GM12892 (cell line): Measurements from ENCODE around the gene SLC17A2.

Source experiments
- DNase-seq: peaks from one replicate; pipeline ENCODE4 v3.0.0; 2011; ENCODE audit not compliant: insufficient read length
- FAIRE-seq: peaks from 2 replicates; lab custom pipeline; 2011; peaks lifted over from hg19 to GRCh38; lab: Jason Lieb, UNC
- POLR2A ChIP-seq: IDR thresholded peaks from 2 replicates; pipeline ENCODE4 v1.6.1; 2011; ENCODE audit warnings: low read depth, low read length, control low read depth
- POLR2AphosphoS5 ChIP-seq: IDR thresholded peaks from 2 replicates; pipeline ENCODE4 v1.6.1; 2011; ENCODE audit warnings: low read depth, low read length, control low read depth
- TAF1 ChIP-seq: IDR thresholded peaks from 2 replicates; pipeline ENCODE4 v1.6.1; 2011; ENCODE audit warnings: low read depth, mild to moderate bottlenecking, control low read depth, low read length, borderline replicate concordance

Gene SLC17A2

GRCh38 chr6:25872814-25873213 lies 57.7 kb downstream of the SLC17A2 start:
- DNase-seq (no peak), FAIRE-seq (no peak)
- TF ChIP-seq TAF1: no peak
- no peak for TF ChIP-seq POLR2A
- TF ChIP-seq POLR2AphosphoS5: no peak

GRCh38 chr6:25869840-25870239 lies 60.7 kb downstream of the SLC17A2 start:
- TF ChIP-seq POLR2A (no peak), TAF1 (no peak), POLR2AphosphoS5 (no peak)
- no peak for FAIRE-seq
- no peak for DNase-seq

GRCh38 chr6:25868436-25869183 lies 61.9 kb downstream of the SLC17A2 start:
- no peak for FAIRE-seq
- TF ChIP-seq POLR2AphosphoS5: no peak
- TF ChIP-seq TAF1: no peak
- TF ChIP-seq POLR2A: no peak
- DNase-seq: no peak

GRCh38 chr6:25866011-25866410 lies 64.5 kb downstream of the SLC17A2 start:
- no peak for FAIRE-seq
- TF ChIP-seq POLR2A (no peak), TAF1 (no peak), POLR2AphosphoS5 (no peak)
- DNase-seq: no peak

GRCh38 chr6:25863360-25863759 lies 67.1 kb downstream of the SLC17A2 start:
- no peak for TF ChIP-seq TAF1
- no peak for TF ChIP-seq POLR2AphosphoS5
- no peak for TF ChIP-seq POLR2A
- FAIRE-seq (no peak), DNase-seq (no peak)
